ENCODE results near the gene ERGIC2.
"Not testable (repeated sequence)": the region's sequence is repeated elsewhere in the genome, so short reads cannot be mapped to it uniquely, and the experiment has no call there.

Gene ERGIC2, protein sequence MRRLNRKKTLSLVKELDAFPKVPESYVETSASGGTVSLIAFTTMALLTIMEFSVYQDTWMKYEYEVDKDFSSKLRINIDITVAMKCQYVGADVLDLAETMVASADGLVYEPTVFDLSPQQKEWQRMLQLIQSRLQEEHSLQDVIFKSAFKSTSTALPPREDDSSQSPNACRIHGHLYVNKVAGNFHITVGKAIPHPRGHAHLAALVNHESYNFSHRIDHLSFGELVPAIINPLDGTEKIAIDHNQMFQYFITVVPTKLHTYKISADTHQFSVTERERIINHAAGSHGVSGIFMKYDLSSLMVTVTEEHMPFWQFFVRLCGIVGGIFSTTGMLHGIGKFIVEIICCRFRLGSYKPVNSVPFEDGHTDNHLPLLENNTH

GRCh38 chr12:29380536-29381523 lies at the start of gene ERGIC2:
Gene ERGIC2, minus strand, starts transcription at chr12:29381172. Its CDS starts 9,539 bp downstream, at chr12:29371633.
- DNase-seq = peak; percentile 87

DNA sequence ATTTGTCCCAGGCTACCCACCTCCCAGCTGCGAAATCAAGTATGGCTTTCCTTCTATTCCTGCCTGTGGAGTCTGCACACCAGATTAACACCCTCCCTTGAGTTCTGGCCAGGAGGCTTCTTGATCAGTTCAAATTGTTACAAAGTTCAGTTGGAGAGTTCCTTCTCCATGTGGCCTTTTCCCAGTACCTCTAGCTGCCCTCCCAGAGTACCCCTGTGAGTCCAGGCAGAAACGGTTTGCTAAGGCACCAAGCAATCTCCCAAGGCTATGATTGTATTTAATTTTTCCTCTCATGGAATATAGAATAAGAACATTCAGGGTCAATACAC lies 49.7 kb upstream of the ERGIC2 start:
- DNase-seq = no peak

DNA sequence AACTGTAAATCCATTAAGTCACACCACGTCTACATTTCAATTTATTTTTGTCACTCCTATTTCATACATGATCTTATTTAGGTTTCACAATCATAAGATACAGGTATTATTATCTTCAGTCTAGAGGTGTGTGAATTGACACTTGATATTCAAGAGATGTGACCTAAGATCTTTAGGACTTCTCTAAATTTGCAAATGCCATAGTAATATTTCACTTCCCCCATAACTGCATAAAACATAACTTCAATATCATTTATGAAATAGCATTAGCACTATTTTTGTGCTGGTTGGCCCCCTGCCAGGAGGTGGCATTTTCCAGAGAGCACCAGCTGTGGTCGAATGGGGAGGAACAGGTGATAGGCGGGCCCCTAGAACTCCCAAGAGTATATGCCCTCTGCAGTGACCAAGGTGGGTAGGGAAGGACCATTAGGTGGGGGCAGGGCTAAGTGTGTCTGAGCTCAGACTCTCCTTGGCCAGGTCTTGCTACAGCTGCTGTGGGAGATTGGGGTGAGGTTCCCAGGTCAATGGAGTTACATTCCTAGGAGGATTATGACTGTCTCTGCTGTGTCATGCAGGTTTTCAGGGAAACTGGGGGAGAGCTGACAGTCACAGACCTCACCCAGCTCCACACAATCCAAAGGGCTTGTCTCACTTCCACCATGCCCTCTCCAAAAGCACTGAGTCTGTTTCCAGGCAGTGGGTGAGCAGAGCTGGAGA lies 49.2 kb upstream of the ERGIC2 start:
- DNase-seq = no peak

GRCh38 chr12:29428633-29429032 lies 47.7 kb upstream of the ERGIC2 start:
- DNase-seq = no peak

GRCh38 chr12:29427964-29428363 lies 47.0 kb upstream of the ERGIC2 start:
- no peak for DNase-seq

GRCh38 chr12:29426498-29426897 lies 45.5 kb upstream of the ERGIC2 start:
- no peak for DNase-seq

- DNase-seq = no peak
Observed at GRCh38 chr12:29425722-29426121, 44.8 kb upstream of the ERGIC2 start.

DNA sequence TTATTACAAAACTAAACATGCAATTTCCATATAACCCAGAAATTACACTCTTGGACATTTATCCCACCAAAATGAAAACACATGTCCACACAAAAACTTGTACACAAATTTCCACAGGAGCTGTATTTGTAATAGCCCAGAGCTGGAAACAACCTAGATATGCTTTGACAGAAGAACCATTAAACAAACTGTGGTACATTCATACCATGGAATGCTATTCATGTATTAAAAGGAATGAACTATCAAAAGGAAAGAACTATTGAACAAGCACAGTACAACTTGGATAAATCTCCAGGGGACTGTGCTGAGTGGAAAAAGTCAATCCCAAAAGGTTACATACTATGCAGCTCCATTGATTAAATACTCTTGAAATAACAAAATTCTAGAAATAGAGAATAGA lies 35.8 kb upstream of the ERGIC2 start:
- DNase-seq = no peak

- DNase-seq = no peak
Observed at GRCh38 chr12:29415111-29415510, 34.1 kb upstream of the ERGIC2 start.

- no peak for DNase-seq
Observed at GRCh38 chr12:29414368-29414767, 33.4 kb upstream of the ERGIC2 start.

DNA sequence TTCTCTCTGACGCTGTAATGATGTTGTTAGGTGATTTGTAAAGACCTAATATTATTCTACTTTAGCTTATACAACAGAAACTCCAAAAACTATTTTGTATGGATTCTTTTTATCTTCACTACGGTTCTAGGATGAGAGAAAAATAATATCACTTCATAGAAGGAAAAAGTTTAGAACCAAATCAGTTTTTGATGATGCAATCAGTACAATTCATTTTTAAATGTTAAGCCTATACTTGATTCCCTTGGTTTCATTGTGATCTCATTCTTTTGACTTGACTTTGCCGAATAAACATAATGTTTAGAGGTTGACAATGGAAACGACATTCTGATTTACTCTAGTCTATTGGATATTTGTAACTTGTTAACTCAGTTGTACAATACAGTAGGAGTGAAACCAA lies 24.6 kb upstream of the ERGIC2 start:
- DNase-seq = no peak

- no peak for DNase-seq
Observed at GRCh38 chr12:29403991-29404390, 23.0 kb upstream of the ERGIC2 start.

DNA sequence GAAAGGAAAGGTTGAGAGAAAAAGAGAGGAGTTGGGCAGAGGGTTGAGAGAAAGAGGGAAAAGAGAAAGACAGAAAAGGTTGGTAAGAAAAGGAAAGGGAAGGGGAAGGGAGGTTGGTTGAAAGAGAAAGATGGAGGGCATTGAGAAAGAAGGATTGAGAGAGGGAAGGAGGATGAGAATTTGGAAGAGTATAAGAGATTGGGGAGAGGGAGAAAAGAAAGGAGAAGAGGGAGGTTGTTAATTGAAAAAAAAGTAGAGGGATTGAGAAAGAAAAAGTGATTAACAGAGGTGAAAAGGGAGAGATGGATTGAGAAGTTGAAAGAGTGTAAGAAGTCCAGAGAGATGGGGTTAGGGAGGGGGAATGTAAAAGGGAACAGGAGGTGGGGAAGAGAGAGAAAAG lies 21.5 kb upstream of the ERGIC2 start:
- no peak for DNase-seq

- DNase-seq = no peak
Observed at GRCh38 chr12:29398495-29398894, 17.5 kb upstream of the ERGIC2 start.

DNA sequence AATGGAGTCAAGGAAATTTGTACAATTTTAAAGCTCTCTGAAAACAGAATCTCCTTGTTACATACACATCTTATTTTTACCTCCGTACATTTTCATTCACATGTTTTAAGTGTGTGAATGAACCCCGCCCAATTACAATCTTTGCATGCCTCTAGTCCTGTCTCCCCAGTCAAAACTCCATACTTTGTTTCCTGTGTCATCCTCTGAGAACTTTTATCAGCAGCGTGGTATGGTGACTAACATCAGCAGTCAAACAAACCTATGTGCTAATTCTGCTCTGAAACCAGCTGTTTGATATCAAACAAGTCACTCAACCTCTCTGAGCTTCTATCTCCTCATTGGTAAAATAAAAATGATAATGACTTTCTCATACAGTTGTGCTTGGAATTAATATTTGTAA lies 15.8 kb upstream of the ERGIC2 start:
- no peak for DNase-seq

GRCh38 chr12:29395356-29395755 lies 14.4 kb upstream of the ERGIC2 start:
- DNase-seq = no peak

GRCh38 chr12:29390419-29390818 lies 9.4 kb upstream of the ERGIC2 start:
- DNase-seq = peak; percentile 30

- DNase-seq = no peak
Observed at GRCh38 chr12:29389295-29389919, 8.4 kb upstream of the ERGIC2 start.

DNA sequence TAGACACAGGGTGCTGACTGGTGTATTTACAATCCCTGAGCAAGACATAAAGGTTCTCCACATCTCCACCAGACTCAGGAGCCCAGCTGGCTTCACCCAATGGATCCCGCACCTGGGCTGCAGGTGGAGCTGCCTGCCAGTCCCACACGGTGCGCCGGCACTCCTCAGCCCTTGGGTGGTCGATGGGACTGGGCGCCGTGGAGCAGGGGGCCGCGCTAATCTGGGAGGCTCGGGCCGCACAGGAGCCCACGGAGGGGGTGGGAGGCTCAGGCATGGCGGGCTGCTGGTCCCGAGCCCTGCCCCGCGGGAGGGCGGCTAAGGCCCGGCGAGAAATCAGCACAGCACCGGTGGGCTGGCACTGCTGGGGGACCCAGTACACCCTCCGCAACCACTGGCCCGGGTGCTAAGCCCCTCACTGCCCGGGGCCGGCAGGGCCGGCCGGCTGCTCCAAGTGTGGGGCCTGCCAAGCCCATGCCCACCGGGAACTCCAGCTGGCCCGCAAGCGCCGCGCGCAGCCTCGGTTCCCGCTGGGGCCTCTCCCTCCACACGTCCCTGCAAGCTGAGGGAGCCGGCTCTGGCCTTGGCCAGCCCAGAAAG lies 5.2 kb upstream of the ERGIC2 start:
- DNase-seq = not testable (repeated sequence)

- DNase-seq = not testable (repeated sequence)
Observed at GRCh38 chr12:29385194-29385593, 4.2 kb upstream of the ERGIC2 start.

GRCh38 chr12:29382251-29382650 lies 1.3 kb upstream of the ERGIC2 start:
- no peak for DNase-seq

DNA sequence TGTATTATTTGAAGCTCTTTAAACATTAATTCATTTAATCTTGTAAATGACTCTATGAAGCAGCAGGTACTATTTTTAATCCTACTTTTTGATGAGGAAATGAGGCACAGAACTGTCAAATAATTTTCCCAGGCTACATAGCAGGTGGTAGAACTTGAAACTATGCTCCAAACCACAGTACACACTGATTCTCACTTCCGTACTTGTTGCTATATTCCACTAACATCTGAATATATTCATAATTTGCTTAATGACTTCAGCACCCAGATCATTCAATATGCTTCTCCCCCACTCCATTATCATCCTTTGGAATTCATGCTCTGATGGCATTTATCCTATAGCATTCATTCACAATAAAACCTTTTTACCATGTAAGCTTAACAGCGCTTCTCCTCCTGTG lies 4.9 kb downstream of the ERGIC2 start:
- no peak for DNase-seq

Measured in activated CD8-positive, alpha-beta memory T cell treated with anti-CD3 and anti-CD28 coated beads, Interleukin-2, amount 50 U/mL, for 4 hours (primary cell).